ENCODE measurements around the gene NDUFA13. TPM values are rescaled to one million over a fixed set of nuclear protein-coding genes. Genes with fewer than 3 reads are reported as not detected.

Gene NDUFA13
- total and polyA plus RNA-seq, 2 experiments from 2014 or later = 80.4 to 615 TPM

DNA sequence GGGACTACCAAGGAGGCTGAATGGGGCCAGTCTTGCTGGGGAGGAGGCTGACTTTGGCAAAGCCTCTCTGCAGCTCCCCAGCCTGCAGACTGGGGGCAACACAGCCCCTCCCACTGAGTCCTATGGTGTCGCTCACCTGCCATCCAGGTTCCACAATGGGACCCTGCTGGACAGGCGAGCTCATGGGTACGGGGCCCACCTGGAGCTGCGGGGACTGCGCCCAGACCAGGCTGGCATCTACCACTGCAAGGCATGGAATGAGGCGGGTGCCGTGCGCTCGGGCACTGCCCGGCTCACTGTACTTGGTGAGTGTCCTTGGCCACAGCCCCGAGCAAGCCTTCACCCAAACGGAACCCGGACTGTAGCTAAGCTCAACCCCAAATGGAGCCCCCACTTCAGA is 27.1 kb downstream of the NDUFA13 start:
- no peak overlapping the region for H3K27ac ChIP-seq
- H3K79me2 ChIP-seq = no peaks in the 10 kb centered on the region
- H4K20me1 ChIP-seq (ENCODE audit: insufficient read depth, poor library complexity, severe bottlenecking) = no peaks in the 10 kb centered on the region
- H3K4me3 ChIP-seq = no peak overlapping the region
- no peaks in the 10 kb centered on the region for H3K9me2 ChIP-seq (replicated peaks; ENCODE audit: insufficient read depth)
- H3K4me1 ChIP-seq (ENCODE audit: insufficient read depth) = peaks cover 10% of the 10 kb centered on the region
- WGBS (ENCODE audit: low lambda C conversion rate, missing lambda C conversion rate) = 96% methylated on average over 13 of the region's 13 CpGs
- no peaks in the 10 kb centered on the region for H3K36me3 ChIP-seq (replicated peaks; ENCODE audit: insufficient read depth, low read depth)
- H3K27me3 ChIP-seq = no peaks in the 10 kb centered on the region
- TF ChIP-seq EZH2 (IDR thresholded peaks at IDR 0.05; ENCODE audit: borderline replicate concordance) = no peak
- TF ChIP-seq, protein P1, sequence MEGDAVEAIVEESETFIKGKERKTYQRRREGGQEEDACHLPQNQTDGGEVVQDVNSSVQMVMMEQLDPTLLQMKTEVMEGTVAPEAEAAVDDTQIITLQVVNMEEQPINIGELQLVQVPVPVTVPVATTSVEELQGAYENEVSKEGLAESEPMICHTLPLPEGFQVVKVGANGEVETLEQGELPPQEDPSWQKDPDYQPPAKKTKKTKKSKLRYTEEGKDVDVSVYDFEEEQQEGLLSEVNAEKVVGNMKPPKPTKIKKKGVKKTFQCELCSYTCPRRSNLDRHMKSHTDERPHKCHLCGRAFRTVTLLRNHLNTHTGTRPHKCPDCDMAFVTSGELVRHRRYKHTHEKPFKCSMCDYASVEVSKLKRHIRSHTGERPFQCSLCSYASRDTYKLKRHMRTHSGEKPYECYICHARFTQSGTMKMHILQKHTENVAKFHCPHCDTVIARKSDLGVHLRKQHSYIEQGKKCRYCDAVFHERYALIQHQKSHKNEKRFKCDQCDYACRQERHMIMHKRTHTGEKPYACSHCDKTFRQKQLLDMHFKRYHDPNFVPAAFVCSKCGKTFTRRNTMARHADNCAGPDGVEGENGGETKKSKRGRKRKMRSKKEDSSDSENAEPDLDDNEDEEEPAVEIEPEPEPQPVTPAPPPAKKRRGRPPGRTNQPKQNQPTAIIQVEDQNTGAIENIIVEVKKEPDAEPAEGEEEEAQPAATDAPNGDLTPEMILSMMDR (IDR thresholded peaks at IDR 0.05; ENCODE audit: poor library complexity) = no peak
- no peak for TF ChIP-seq EZH2phosphoT487 (IDR thresholded peaks at IDR 0.05; ENCODE audit: low read depth, severe bottlenecking, unreplicated experiment)
- no peak overlapping the region for H2AFZ ChIP-seq
- no peak for DNase-seq (ENCODE audit: low spot score)
- H3K9me3 ChIP-seq (ENCODE audit: low read depth) = no peaks in the 10 kb centered on the region
- no peak overlapping the region for H3K4me2 ChIP-seq

DNA sequence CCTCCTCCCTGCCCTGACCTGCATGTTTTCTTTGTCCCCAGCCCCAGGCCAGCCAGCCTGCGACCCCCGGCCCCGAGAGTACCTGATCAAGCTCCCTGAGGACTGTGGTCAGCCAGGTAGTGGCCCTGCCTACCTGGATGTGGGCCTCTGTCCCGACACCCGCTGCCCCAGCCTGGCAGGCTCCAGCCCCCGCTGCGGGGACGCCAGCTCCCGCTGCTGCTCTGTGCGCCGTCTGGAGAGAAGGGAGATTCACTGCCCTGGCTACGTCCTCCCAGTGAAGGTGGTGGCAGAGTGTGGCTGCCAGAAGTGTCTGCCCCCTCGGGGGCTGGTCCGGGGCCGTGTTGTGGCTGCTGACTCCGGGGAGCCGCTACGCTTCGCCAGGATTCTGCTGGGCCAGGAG is 27.6 kb downstream of the NDUFA13 start:
- 92% methylated on average over 19 of the region's 19 CpGs for WGBS (ENCODE audit: low lambda C conversion rate, missing lambda C conversion rate)
- Histone ChIP-seq H3K4me3 (no peak overlapping the region), H3K27me3 (no peaks in the 10 kb centered on the region), H3K36me3 (replicated peaks; ENCODE audit: insufficient read depth, low read depth) (no peaks in the 10 kb centered on the region), H3K27ac (no peak overlapping the region), H3K9me2 (replicated peaks; ENCODE audit: insufficient read depth) (no peaks in the 10 kb centered on the region), H3K79me2 (no peaks in the 10 kb centered on the region), H4K20me1 (ENCODE audit: insufficient read depth, poor library complexity, severe bottlenecking) (no peaks in the 10 kb centered on the region), H3K9me3 (ENCODE audit: low read depth) (no peaks in the 10 kb centered on the region), H3K4me2 (no peak overlapping the region), H3K4me1 (ENCODE audit: insufficient read depth) (peaks cover 4% of the 10 kb centered on the region), H2AFZ (no peak overlapping the region)
- DNase-seq (ENCODE audit: low spot score) = no peak
- TF ChIP-seq EZH2 (IDR thresholded peaks at IDR 0.05; ENCODE audit: borderline replicate concordance) (no peak), EZH2phosphoT487 (IDR thresholded peaks at IDR 0.05; ENCODE audit: low read depth, severe bottlenecking, unreplicated experiment) (no peak)
- TF ChIP-seq, protein P1 (IDR thresholded peaks at IDR 0.05; ENCODE audit: poor library complexity) = no peak

DNA sequence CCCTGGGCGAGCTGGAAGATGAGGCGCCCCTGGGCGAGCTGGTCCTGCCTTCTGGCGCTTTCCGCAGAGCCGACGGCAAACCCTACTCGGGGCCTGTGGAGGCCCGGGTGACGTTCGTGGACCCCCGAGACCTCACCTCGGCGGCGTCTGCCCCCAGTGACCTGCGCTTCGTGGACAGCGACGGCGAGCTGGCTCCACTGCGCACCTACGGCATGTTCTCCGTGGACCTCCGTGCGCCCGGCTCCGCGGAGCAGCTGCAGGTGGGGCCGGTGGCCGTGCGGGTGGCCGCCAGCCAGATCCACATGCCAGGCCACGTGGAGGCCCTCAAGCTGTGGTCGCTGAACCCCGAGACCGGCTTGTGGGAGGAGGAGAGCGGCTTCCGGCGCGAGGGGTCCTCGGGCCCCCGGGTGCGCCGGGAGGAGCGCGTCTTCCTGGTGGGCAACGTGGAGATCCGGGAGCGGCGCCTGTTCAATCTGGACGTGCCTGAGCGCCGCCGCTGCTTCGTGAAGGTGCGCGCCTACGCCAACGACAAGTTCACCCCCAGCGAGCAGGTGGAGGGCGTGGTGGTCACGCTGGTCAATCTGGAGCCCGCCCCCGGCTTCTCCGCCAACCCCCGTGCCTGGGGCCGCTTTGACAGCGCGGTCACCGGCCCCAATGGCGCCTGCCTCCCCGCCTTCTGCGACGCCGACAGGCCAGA is 28.4 kb downstream of the NDUFA13 start:
- TF ChIP-seq EZH2 (IDR thresholded peaks at IDR 0.05; ENCODE audit: borderline replicate concordance) = no peak
- TF ChIP-seq, protein P1 (IDR thresholded peaks at IDR 0.05; ENCODE audit: poor library complexity) = no peak
- TF ChIP-seq EZH2phosphoT487 (IDR thresholded peaks at IDR 0.05; ENCODE audit: low read depth, severe bottlenecking, unreplicated experiment) = no peak
- Histone ChIP-seq H3K36me3 (replicated peaks; ENCODE audit: insufficient read depth, low read depth) (no peaks in the 10 kb centered on the region), H2AFZ (no peak overlapping the region), H4K20me1 (ENCODE audit: insufficient read depth, poor library complexity, severe bottlenecking) (no peaks in the 10 kb centered on the region), H3K9me3 (ENCODE audit: low read depth) (no peaks in the 10 kb centered on the region), H3K9me2 (replicated peaks; ENCODE audit: insufficient read depth) (no peaks in the 10 kb centered on the region), H3K79me2 (no peaks in the 10 kb centered on the region), H3K4me2 (no peak overlapping the region), H3K4me3 (no peak overlapping the region), H3K4me1 (ENCODE audit: insufficient read depth) (no peaks in the 10 kb centered on the region), H3K27ac (no peak overlapping the region), H3K27me3 (no peaks in the 10 kb centered on the region)
- no peak for DNase-seq (ENCODE audit: low spot score)
- WGBS (ENCODE audit: low lambda C conversion rate, missing lambda C conversion rate) = 98% methylated on average over 61 of the region's 75 CpGs

All from hepatocyte (in vitro differentiated cells).